Activated CD4-positive, alpha-beta T cell treated with anti-CD3 and anti-CD28 coated beads, Interleukin-10, Interleukin-2, amounts not matched to agents 100 ng/mL and 50 ng/mL, durations not matched to agents 16 hours and 8 hours (primary cell): Measurements from ENCODE around the gene KCNH6.

Experiments
- DNase-seq: peaks from one replicate; pipeline ENCODE4 v3.0.0-alpha.2; 2020

KCNH6 gene

GRCh38 chr17:63489291-63489690 is 33.9 kb upstream of the KCNH6 start:
- no peak for DNase-seq

GRCh38 chr17:63490329-63490728 is 32.8 kb upstream of the KCNH6 start:
- DNase-seq = no peak

DNA sequence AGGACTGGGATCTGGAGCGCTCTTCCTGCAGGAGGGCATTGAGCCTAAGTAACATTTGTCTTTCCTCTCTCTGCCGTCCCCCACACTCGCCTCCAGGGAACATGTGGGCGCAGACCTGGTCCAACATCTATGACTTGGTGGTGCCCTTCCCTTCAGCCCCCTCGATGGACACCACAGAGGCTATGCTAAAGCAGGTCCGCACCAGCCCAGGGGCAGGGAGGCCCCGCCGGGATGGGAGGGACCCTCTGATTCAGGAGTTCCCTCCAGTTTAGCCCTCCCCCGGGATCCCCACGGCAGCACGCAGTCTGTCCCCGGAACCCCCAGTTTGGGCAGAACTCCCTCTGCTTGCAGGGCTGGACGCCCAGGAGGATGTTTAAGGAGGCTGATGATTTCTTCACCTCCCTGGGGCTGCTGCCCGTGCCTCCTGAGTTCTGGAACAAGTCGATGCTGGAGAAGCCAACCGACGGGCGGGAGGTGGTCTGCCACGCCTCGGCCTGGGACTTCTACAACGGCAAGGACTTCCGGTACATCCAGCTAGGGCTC is 32.2 kb upstream of the KCNH6 start:
- no peak for DNase-seq

GRCh38 chr17:63491413-63491812 is 31.7 kb upstream of the KCNH6 start:
- no peak for DNase-seq

DNA sequence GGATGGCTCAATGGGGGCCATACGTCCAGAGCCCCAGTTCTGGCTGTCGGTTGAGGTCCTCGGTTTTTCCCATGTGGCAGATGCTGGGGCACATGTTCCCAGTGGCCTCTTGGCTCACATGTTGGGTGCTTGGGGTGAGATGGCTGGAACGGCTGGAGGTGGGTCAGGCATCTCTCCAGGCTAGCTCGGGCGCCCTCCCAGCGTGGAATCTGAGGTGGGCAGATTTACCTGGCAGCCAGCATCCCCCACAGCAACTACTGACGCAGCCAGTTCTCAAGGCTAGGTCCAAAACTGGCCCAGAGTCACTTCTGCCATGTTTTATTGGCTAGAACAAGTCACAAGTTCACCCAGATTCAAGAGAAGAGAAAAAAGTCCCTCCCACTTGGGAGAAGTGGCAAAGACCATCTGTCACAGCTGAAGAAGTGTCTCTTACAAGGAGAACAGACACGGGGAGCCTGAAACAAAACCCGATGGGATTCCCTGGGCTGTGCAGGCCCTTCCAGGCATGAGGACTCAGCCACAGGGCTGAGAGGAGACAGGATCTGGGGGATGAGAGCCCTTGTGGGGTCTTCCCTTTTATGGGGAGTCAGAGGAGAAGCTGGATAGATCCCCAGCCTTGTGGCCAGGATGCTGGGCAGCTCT is 31.1 kb upstream of the KCNH6 start:
- no peak for DNase-seq

DNA sequence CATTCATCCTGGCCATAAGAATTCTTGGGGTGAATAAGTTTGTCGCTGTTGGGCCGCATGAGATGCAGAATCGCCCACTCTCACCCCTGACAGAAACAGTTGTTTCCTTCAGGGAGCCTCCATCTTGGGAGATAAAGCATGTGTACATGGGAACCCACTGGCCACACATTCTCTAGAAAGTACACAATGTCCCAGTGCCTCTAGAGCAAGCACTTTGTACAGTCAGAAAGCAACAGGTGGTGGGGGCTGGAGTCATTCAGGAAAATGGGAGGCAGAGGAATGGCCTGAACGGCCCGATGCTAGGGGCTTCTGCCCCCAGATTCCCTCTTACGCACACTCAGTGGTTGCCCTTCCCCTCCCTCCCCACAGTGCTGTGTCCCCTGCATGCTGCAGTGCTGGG is 30.2 kb upstream of the KCNH6 start:
- DNase-seq = no peak

DNA sequence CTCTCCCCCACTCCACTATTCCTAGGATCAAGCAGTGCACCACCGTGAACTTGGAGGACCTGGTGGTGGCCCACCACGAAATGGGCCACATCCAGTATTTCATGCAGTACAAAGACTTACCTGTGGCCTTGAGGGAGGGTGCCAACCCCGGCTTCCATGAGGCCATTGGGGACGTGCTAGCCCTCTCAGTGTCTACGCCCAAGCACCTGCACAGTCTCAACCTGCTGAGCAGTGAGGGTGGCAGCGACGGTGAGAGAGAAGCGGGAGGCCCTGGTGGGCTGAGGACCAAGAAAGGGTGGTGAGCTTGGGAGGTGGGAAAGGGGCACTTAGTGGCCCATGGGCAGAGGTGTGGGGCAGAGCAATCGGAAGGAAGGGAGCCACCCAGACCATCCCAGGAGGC is 29.7 kb upstream of the KCNH6 start:
- no peak for DNase-seq

GRCh38 chr17:63494300-63494928 is 28.7 kb upstream of the KCNH6 start:
- DNase-seq = no peak

DNA sequence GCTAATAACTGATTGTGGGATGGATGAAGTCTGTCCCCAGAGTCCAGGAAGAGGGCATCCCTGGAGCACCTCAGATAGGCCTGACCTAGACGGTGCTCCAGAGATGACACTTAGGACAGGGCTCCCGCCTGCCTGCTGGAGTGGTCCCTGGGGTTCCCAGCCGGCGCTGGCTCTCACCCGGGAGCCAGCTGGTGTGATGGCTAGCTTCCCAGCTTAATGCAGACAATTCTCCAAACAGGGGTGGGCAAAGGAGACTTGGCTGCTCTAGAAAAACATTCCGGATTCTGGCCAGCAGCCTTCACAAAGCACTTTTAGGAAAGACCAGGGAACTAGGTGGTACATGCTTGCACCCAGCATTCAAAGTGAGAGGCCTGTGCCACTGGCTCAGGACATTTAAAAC is 27.7 kb upstream of the KCNH6 start:
- DNase-seq = no peak

GRCh38 chr17:63496177-63496576 is 27.0 kb upstream of the KCNH6 start:
- no peak for DNase-seq

DNA sequence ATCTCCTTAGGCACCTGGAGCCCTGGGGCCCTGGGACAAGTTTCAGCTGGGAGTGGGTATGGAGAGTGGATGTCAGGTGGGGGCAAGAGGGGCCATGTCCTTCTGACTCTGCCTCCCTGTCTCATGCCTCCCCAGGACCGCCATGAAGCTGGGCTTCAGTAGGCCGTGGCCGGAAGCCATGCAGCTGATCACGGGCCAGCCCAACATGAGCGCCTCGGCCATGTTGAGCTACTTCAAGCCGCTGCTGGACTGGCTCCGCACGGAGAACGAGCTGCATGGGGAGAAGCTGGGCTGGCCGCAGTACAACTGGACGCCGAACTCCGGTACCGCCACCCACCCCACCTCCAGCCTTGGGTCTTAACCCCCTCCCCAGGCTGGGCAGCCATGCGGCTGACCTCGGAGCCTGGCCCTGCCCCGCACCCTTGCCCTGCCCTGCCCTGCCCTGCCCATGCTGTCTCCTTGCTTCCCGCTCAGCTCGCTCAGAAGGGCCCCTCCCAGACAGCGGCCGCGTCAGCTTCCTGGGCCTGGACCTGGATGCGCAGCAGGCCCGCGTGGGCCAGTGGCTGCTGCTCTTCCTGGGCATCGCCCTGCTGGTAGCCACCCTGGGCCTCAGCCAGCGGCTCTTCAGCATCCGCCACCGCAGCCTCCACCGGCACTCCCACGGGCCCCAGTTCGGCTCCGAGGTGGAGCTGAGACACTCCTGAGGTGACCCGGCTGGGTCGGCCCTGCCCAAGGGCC is 26.3 kb upstream of the KCNH6 start:
- DNase-seq = no peak

DNA sequence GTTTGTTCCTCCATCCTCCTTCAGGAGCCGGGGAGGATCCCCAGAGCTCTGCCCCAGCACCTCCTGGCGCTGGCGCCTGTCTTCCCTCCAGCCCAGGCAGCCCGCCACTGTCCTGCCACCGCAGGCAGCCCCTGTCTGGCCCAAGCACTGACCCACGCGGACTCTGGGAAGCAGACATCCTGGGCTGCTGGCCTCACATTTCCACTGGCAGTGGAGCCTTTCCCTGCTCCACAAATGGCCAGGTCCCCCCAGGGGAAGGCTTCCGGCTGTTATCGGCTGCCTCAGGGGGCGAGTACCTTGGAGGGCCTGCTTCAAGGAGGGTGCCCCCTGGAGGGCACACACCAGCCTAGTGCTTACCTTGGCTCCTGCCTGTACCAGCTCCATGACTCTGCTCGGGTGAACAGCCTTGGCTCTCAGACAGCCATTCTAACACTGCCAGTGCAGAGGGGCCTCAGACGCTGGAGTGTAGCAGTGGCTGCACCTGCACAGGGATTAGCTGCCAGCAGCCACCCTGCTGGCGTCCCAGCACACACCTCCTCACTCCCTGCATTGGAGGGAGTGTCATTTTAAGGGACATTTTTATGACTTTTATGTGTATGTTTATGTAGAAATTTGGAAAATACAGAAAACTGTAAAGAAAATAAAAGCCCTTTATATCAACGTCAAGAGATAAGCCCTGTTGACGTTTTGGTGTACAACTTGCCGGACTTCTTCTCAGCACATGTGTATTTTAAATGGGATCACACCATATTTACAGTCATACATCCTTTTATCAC is 25.3 kb upstream of the KCNH6 start:
- DNase-seq = peak; percentile 31

- DNase-seq = no peak
Measured at GRCh38 chr17:63498626-63499195, 24.4 kb upstream of the KCNH6 start.

GRCh38 chr17:63500543-63501390 is 22.4 kb upstream of the KCNH6 start:
- no peak for DNase-seq

DNA sequence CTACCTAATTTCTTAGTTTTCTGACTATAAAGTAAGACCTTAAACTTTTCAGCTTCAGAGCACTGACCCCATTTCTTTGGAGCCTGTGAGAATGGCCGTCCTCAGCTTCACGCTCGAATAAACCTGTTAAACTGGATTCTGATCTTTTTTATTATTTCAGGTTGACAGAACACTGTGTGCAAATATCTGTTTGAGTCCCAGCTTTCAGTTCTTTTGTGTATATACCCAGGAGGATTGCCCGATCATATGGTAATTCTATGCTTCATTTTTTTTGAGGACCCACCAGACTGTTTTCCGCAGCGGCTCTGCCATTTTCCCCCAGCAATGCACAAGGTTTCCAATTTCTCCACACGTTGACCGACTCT is 19.8 kb upstream of the KCNH6 start:
- DNase-seq = no peak

- DNase-seq = no peak
Measured at GRCh38 chr17:63504261-63504660, 18.9 kb upstream of the KCNH6 start.

GRCh38 chr17:63505341-63505740 is 17.8 kb upstream of the KCNH6 start:
- no peak for DNase-seq

GRCh38 chr17:63506627-63507026 is 16.5 kb upstream of the KCNH6 start:
- DNase-seq = no peak

DNA sequence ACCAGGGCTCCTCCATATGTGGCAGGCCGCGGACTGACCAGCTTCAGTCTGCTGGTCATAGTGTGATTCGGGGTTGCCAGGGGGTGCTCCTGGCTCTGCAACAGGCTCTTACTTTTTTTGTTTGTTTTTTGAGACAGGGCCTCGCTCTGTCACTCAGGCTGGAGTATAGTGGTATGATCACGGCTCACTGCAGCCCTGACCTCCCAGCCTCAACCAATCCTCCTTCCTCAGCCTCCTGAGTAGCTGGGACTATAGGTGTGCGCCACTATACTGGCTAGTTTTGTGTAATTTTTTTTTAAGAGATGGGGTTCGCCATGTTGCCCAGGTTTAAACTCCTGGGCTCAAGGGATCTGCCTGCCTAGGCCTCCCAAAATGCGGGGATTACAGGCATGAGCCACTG is 11.8 kb upstream of the KCNH6 start:
- no peak for DNase-seq

- no peak for DNase-seq
Measured at GRCh38 chr17:63512388-63512787, 10.8 kb upstream of the KCNH6 start.

GRCh38 chr17:63512896-63513644 is 10.1 kb upstream of the KCNH6 start:
- no peak for DNase-seq
